ENCODE results near the gene SLC45A1. TPM values are rescaled to one million over a fixed set of nuclear protein-coding genes. Genes with fewer than 3 reads are reported as not detected.

The SLC45A1 gene
- total RNA-seq, 1 experiment from 2014 or later, result 0.74 TPM

DNA sequence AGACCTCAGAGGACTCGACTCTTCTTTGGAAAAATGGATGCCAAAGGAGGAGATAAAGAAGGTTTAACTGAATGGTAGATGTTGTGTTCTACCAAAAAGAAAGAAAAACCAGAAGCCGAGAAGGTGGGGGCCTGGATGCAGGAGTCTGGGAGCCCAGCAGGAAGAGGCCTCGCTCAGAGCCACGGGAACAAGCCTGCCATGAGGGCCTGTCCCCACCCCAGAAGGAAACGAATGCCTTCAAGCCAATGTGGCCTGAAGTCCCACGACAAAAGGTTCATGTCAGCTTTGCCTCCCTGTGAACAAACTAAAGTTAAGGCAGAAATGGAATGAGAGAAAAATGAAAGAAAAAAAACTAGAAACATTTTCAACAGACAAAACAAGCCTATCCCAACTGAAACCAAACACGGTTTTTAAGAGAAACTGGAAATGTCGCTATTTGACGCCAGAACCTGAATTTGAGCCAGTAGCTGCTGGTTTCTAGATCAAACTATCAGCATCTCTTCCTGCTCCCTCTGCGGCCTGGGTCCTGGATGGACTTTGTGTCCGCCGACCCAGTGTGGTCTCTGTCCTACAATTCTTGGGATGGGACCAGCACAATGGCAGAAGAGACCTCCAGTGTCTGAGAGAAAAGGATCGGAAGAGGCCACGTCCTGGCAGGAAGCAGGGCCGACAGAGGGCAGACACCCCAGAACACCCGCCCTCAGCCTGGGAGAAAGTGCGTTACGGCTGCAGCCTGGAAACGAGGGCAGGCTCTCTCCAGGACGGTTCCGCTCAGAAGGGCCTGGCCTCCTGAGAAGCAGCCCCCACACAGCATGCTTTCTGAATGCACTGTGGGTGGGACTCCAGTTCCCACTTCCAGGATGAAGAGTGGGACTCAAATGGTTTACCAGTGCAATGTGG, 35.2 kb downstream of the SLC45A1 start:
- no peak for DNase-seq (ENCODE audit: low spot score)

DNA sequence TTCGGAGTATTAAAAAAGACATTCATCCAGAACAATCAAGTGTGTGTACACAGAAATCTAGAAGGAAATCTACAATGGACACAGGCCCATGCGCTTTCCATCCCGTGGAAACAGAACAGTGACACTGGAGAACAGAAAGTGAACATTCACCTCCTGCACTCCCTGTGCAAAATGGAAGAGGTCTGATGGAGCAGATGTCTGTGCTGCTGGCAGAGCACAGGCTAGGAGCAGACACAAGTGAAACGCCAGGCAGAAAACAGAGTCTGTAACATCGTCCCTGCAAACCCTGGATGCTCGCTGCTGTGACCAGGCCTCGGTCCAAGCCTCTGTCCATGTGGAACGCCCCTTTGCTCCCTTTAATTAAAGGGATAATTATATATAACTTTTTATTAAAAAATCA, 36.1 kb downstream of the SLC45A1 start:
- no peak for DNase-seq (ENCODE audit: low spot score)

DNA sequence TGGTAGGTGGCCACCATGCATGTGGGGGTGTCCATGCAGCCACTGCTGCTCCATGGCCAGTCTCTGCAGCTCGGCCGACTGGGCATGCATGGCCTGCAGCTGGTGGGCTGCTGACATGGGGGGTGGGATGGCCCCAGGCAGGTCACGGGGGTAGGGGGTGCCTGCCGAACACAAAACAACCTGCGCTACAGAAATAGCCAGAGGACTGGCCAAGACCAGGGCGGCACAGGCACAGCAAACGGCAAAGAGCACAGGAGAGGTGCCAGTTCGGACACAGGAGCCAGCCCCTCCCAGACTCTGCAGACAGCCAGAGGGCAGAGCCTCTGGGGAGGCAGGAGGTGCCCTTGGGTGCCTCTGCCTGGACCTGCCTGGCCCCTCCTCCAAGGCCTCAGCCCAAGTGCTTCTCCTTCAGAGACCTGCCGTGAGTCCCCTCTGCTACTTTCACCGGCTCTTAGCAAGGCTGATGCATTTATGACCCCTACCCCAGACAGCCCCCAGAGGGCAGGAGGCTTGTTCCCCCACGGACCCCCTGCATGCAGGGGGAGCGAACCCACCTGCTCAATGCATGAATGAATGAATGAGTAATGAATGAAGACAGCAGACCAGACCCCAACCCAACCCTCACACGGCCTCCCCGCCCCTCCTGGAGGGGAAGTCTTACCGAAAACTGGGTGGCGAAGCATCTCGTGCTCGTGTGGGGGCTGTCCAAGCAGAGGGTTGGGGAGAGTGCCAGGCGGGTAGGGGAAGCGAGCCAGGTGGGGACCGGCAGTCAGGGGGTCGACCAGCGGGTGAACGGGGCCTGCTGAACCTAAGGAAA, 37.7 kb downstream of the SLC45A1 start:
- no peak for DNase-seq (ENCODE audit: low spot score)

DNA sequence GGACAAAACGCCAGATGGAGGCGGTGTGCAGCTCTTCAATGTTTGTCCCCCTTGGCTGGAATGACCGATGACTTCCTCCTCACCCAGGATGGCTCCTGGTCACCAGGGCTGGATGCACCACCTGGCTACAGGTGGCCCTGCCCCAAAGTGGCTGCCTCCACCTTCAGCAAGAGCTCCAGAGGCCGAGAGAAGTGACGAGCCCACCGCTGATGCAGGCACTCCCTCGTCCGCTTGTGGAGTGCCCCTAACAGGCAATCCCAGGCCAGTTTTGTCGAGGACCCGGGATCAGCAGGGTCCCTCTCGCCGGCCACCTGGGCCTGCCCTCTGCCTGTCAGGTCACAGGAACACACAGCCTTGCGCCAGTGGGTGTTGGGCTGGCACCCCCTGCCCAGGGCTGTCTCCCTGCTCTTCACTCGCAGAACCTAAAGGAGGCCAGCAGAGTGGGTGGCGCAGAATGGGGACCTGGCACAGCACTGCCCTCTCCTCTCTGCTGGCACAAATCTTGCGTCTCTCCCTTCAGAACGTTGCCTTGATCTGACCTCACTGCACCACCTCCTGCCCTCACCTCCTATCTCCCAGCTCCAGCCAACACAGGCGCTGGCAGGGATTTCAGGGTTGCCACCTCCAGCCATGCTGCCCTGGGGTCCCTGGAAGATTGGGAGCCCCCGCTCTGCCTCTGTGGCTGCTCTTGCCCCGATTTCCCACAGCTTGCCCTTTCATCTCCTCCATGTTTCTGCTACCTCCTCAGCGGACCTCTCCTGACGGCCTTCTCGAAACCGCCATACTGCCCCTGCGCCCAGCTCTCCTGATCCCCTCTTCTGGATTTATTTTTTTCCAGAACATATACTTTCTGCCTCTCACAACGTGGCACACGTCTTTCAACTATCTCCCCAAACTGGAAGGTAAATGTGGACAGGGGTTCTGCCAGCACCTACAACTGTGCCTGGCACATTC, 38.6 kb downstream of the SLC45A1 start:
- DNase-seq (ENCODE audit: low spot score), result no peak

DNA sequence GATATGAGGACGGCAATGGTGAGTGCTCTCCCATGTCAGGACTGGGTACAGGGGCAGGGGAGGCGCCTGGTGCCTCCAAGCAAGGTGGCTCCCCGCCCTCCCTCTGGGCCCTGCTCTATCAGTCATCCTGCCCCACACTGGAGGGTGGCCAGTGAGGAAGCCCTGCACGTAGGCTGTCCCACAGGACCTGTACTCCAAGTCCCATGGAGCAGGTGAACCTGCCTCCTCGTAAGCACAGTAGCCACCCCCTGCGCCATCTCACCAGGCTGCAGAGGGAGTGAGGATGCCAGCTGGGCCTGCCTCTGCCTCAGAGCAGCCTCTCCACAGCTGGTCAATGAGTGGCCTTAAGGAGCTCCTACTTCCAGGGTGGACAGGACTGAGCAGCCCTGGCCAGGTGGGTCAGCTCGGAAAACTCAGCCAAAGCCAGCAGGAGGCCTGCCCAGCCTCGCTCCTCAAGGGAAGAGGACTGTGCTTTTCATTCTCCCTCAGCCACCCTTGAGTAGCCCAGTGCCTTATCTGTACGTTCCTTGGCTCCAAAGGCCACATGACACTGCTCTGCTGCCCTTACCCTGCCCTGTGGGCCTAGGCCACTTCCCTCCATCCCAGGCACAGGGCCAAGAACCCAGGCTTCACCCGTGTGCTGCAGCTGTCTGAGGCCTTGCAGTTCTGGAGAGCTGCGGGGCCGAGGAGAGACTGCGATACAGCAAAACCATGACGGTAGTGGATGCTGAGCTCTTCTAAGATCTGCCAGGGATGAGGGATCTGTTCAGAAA, 39.6 kb downstream of the SLC45A1 start:
- DNase-seq (ENCODE audit: low spot score), result no peak

DNA sequence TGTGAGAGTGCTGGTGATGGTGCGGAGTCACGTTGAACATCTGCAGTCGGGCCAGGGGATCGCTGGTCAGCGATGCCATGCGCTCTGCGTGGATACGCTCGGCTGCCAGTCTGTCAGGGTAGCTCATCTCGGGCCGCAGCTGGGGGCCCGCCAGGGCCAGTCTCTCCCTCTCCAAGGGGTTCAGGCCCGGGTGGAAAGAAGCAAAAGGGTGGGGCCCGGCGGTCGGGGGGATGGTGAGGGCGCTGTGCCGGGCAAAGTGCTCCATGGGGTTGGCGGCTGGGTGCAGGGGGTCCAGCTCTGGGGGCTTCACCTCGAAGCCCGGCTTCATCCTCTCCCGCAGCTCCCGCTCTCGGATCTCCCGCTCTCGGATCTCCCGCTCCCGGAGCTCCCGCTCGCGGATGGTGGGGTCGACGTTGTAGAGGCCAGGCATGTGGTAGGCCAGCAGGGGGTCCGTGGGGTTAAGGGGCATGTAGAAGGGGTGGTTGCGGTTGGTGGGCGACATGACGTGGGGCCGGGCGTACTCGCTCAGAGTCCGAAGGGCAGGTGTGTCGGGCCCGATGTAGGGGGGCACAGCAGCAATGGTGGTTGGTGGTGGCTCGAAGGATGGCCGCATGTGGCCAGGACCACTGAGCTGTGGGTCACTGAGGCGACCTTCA, 40.5 kb downstream of the SLC45A1 start:
- no peak for DNase-seq (ENCODE audit: low spot score)

DNA sequence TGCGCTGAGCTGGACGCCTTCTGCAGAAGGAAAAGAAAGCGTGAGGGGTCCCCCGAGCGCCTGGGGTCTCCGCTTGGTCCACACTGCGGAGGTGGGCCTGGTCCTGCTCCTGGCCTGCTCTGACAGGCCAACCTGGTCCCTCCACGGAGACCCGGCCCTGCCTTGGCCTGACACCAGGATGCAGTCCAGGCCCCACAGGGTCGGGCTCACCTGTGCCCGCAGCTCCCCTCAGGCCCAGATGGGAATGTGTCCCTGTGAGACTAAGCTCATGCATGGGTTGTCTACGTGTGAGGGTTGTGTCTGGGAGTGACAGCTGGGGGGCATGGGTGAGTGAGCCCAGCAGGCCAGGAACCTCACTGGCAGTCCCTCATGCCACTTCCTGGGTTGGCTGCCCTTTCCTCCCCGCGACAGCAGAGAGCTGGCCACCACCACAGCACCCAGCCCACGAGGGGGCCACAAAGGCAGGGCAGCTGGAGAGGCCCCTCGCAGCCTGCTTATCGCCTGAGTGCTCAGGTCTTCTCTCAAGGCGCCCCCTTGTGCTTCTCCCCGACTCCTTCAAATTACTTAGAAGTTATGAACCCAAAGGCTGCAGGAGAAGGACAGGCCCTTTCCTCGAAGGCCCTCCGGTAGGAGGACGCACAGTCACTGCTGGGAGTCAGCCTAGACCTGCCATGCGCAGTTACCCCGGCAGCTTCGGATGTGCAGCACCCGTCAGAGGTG, 41.1 kb downstream of the SLC45A1 start:
- no peak for DNase-seq (ENCODE audit: low spot score)

DNA sequence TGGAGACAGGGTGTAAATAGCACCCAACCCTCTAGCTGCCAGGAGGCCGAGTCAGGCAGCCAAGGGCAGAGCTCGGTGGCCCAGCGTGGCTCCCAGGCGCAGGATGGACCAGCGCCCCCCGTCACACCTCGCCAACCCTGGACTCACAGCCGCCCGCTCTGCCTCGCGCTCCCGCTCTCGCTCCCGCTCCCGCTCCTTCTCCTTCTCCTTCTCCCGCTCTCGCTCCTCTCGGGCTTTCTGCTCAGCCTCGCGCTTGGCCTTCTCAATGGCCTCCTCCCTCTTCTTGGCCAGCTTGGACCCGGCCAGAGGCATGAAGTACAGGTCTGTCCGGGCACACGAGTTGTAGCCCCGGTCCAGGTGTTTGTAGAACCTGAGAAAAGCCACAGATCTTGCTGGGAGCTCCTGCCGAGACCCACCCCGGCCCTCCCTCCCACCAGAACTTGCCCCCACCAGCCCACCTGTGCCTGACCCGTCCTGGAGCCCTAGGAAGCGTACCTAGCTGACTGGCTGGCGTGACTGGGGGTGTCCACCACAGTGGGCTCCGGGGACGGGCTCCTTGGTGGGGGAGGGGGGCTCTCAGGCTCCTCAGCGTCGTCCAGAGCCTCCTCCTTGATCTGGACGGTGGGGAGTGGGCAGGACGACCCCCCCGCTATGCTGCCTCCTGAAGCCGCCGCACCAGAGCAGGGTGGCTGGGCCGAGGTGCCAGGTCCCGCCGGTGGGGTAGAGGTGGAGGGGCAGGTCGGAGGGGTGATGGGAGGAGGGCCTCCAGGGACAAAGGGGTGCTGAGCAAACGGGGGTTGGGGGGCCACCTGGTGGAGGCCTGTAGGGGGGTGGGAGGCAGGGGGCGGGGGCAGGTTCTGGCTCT, 41.9 kb downstream of the SLC45A1 start:
- no peak for DNase-seq (ENCODE audit: low spot score)

DNA sequence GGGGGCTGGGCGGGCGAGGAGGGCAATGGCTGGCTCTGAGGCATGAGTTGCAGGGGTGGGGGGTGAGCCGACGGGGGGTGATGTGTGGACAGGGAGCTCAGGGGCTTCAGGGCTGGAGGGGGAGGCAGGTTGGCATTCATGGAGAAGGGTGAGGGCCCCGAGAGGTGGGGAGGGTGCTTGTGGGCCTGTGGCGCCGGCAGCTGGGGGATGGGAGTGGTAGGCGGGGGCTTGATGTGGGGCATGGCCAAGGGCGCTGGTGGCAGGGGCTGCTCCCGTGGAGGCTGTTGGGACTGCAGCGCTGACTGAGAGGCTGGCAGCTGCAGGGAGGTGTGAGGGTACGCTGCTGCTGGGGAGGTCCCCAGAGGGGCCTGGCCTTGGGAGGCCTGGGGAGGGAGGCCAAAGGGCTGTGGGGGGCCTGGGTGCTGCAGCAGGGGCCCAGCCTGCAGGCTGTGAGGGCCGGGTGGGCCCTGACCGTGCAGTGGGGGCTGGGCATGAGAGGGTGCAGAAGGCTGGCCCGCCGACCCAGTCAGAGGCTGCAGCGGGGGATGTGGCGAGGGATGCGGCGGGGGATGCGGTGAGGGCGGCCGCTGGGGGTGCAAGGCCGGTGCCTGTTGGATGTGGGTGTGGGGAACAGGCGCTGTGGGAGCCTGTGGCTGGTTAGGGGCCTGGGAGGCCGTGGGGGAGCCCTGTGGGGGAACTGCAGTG, 42.7 kb downstream of the SLC45A1 start:
- DNase-seq (ENCODE audit: low spot score), result no peak

DNA sequence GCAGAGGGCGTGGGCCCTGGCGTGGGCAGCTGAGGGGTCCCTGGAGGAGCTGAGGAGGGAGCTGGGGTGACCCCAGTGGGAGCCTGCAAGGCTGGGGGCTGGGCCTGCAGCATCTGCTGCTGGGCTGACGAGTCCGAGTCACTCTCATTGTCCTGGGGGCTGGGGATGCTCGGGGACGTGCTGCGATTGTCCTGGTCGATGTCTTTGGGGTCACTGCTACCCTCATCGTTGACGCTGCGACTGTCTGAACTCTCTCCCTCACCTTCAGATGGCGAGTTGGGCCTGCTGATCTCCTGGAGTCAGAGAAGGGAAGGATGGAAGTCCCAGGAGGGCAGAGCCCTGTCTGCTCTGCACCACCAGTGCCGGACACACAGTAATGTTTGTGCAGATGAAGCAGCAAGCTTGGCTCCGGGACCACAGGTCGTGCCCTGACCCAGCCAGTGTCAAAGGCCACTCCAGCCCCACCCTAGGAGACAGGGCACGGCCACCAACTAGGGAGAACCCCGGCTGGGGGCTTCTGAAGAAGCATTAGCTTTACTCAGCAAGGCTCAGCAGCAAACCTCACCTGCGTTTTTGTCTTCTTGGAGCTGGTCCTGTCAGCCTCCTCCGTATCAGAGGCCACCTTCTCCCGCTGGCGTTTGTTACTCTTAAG, 43.4 kb downstream of the SLC45A1 start:
- no peak for DNase-seq (ENCODE audit: low spot score)

DNA sequence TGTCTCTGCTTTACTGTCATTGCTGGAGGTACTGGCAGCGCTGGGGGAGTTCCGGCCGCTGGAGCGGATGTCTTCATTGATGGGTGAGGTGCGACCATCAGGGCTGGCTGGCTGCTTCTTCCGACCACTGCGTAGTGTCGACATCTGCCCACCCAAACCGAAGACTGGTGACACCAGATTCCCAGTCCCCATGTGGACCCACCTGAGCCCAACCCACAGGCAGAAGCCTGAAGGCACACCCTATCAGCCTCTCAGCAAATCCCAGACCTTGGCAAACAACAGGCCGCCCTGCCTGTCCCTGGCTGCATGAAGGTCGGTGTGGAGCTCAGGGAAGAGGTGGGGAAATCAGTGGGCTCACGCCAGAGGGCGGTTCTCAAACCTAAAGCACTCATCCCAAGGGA, 44.8 kb downstream of the SLC45A1 start:
- DNase-seq (ENCODE audit: low spot score), result no peak

DNA sequence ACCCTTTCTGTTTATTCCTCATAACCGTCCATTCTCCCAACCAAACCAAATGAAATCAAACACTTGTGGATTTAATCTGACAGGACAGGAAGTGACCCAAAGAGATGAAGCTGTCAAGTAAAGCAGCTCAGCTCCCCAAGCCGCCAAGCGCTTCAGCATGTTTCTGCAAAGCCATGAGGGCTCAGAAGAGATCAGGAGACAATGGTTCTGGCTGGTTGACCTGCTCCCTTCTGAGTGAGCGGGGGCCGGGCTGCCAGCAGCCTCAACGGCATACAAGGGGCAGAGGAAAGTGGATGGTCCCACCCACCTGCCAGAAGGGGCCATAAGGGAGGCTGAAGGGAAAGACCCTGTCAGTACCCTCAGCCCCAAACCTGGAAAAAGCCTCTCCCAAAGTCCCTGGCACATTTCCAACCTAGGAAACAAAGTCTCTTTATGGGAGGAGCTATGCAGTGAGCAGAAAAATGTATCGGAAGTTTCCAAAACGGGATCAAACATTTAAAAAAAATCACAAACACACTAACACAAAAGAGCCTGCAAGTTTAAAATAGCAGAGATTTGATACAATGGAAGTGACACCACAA, 45.4 kb downstream of the SLC45A1 start:
- no peak for DNase-seq (ENCODE audit: low spot score)

DNA sequence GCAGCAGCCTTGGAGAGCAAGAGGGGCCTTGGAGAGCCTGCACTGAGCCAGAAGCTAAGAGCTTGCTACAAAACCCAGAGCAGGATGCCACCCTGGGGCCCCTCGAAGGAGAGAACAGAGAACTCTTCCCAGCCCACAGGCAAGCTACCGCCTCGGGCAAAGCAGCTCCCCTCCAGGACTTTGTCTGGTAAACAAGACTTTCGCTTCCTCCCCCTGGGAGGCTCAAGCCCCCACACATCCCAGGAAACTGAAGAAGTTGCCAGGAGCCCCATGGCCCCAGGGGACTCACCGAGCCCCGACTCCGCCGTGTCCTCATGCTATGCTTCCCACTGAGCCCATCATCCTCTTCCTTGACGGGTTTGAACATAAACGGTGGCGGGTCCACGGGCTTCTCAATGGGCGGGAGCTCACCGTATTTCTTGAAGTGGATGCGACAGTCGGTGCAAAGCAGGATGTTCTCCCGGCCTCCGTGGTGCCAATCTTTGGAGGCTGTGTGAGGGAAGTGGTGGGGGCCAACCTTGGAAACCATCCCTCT, 45.9 kb downstream of the SLC45A1 start:
- DNase-seq (ENCODE audit: low spot score), result no peak

DNA sequence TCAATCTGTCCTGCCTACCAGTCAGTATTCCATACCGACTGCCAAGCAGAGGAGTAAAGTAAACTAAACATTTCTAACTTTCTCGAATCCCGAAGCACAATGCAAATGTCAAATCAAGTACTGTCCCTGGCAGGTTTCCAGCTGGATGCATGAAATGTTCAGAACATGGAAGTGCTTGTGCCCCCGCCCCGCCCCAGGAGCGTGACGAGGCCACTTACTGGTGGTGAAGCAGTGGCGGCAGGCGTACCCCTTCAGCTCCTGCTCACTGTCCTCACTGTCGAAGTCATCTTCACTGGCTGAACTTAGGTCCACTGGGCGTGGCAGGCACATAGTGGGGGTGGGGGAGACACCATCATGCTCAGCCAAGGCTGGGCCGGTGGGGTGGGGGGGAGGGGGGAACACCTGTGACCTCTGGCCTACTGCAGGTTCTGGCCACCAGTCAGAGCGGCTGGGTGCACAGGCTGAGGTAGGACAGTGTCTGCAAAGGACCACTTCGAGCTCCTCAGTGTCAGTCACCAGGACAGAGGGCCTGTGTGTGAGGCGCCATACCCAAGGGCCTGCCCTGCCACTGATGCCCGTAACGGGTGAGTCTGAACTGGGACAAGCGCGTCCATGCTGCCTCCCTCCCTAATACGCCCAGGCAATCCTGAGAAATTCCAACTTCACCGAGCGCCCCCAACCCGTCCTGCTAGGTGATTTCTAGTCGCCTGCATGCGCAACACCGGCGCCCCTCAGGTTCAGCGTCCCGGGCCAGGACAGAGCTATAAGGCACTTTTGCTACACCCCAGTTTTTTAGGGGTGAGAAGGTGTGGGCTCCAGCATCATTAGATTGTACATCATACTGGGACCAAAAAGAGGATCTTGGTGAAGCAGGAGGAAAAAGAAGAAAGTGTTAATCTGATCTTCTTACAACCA, 46.9 kb downstream of the SLC45A1 start:
- no peak for DNase-seq (ENCODE audit: low spot score)

DNA sequence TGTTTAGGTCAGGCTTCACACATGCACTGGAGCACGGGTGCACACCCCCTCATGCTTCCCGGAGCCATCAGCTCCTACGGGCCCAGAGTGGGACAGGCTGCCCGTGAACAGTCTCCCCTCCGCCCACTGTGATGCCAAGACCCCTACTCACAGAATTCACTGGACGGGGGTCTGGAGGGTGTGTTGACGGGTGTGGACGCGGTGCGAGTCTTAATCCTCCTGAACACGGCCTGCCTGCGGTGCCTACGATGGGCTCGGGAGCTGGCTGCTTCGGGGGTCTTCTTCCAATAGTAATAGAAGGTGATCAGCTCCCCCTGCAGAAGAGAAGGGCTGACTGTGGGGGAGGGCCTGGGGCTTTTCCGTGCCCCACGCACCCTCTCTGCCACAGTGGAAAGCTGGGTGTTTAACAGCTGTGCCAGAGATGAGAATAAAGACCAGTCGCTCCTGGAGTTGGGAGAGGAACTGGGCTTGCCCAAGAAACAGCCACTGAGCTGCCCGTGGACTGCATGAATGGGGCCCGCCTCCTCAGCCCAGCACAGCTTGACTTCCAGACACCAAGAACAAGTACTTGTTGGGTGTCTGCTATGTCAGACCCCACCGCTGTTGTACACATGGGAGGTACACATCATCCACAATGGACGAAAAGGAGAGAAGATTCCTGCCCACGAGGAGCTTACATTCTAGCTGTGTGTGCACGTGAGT, 47.9 kb downstream of the SLC45A1 start:
- no peak for DNase-seq (ENCODE audit: low spot score)
